Thyroid gland (tissue), 4 donors: ENCODE data around the gene OXCT2. TPM values are rescaled to one million over a fixed set of nuclear protein-coding genes. Genes with fewer than 3 reads are reported as not detected.

Experiments used
- DNase-seq, 2 donors: peaks; one replicate each; pipeline ENCODE4 v3.0.0-alpha.2; 2019
- H3K27ac ChIP-seq, 3 donors: fragments of 200-600 bp; sonication (generic); 1 replicate in 2 of 3; 2 replicates in 1 of 3; pipeline ENCODE4 v1.5.1; 2016 to 2019; ENCODE audit warnings: mild to moderate bottlenecking in 1 of 3, moderate library complexity in 1 of 3
- H3K27me3 ChIP-seq: fragments of 200-600 bp; sonication (generic); one replicate; pipeline ENCODE4 v1.5.1; 2019
- H3K36me3 ChIP-seq, 2 donors: fragments of 200-600 bp; sonication (generic); one replicate each; pipeline ENCODE4 v1.5.1; 2016 to 2019
- H3K4me1 ChIP-seq, 2 donors: fragments of 200-600 bp; sonication (generic); one replicate each; pipeline ENCODE4 v1.5.1; 2017 to 2019
- H3K4me3 ChIP-seq, 3 donors: fragments of 200-600 bp; sonication (generic); replicated peaks in 1 of 3; 1 replicate in 2 of 3; 2 replicates in 1 of 3; pipeline ENCODE4 v1.5.1; 2016; ENCODE audit warnings: mild to moderate bottlenecking in 1 of 3
- H3K9me3 ChIP-seq: fragments of 200-600 bp; sonication (generic); one replicate; pipeline ENCODE4 v1.5.1; 2017
- CTCF ChIP-seq, 6 experiments: fragments of 200-600 bp in 3 of 6; fragments of 450-650 bp in 3 of 6; sonication (generic) in 3 of 6; IDR thresholded peaks; one replicate each; pipeline ENCODE4 v1.5.1; 2016 to 2019; ENCODE audit warnings: antibody characterized with exemption in 6 of 6, mild to moderate bottlenecking in 2 of 6, inconsistent platforms in 1 of 6, moderate library complexity in 1 of 6
- POLR2A ChIP-seq, 2 donors: fragments of 450-650 bp; IDR thresholded peaks; one replicate each; pipeline ENCODE4 v1.6.1; 2017; ENCODE audit warnings: antibody characterized with exemption in 2 of 2, mild to moderate bottlenecking in 2 of 2, moderate library complexity in 1 of 2
- WGBS, 2 donors: methylation state at CpG; one replicate each; pipeline ENCODE4 v1.1.5; 2017; 5-methylcytosine and 5-hydroxymethylcytosine counted together
- intact Hi-C: fragments of 100-400 bp; cut with DNase I; formaldehyde crosslinking; loops from one replicate; pipeline ENCODE4 v1.15.1; 2023
- total RNA-seq, 4 donors: library from RNA; depleted of rRNA; stranded (reverse); fragments of >200 nt; gene quantifications; one replicate each; pipeline ENCODE4 v1.2.3, GENCODE V29; 2016

OXCT2 gene
- total RNA-seq, 4 donors from 2014 or later = 2.6 to 8.2 (median 3.5) TPM

GRCh38 chr1:39812913-39813312 is 41.8 kb upstream of the OXCT2 start:
- 80 to 83% methylated on average over 3 of the region's 3 CpGs for WGBS, 2 donors
- H3K27me3 ChIP-seq = no peaks in the 10 kb centered on the region
- H3K4me3 ChIP-seq = no peak overlapping the region
- H3K27ac ChIP-seq = no peak overlapping the region
- no peak for DNase-seq
- intact Hi-C loops = no loop called here
- H3K36me3 ChIP-seq = no peaks in the 10 kb centered on the region
- no peak for TF ChIP-seq CTCF (IDR thresholded peaks at IDR 0.05)
- TF ChIP-seq POLR2A (IDR thresholded peaks at IDR 0.05) = no peak
- H3K9me3 ChIP-seq = no peaks in the 10 kb centered on the region
- H3K4me1 ChIP-seq = peaks cover 0 to 4% of the 10 kb centered on the region in 2 donors

GRCh38 chr1:39808784-39809517 is 37.8 kb upstream of the OXCT2 start:
- Histone ChIP-seq H3K4me3 (no peak overlapping the region), H3K9me3 (no peaks in the 10 kb centered on the region), H3K4me1 (no peaks in the 10 kb centered on the region), H3K36me3 (no peaks in the 10 kb centered on the region), H3K27me3 (no peaks in the 10 kb centered on the region), H3K27ac (no peak overlapping the region)
- intact Hi-C loops = no loop called here
- no peak for DNase-seq
- TF ChIP-seq CTCF (IDR thresholded peaks at IDR 0.05) = no peak
- no peak for TF ChIP-seq POLR2A (IDR thresholded peaks at IDR 0.05)
- WGBS, 2 donors = 73 to 80% methylated on average over 6 to 8 of the region's 8 CpGs

- no peak overlapping the region for H3K27ac ChIP-seq
- no peaks in the 10 kb centered on the region for H3K4me1 ChIP-seq
- no peak for TF ChIP-seq CTCF (IDR thresholded peaks at IDR 0.05)
- TF ChIP-seq POLR2A (IDR thresholded peaks at IDR 0.05) = no peak
- no peak for DNase-seq
- H3K36me3 ChIP-seq = no peaks in the 10 kb centered on the region
- no peaks in the 10 kb centered on the region for H3K27me3 ChIP-seq
- WGBS, 2 donors = 100% methylated on average over 2 of the region's 2 CpGs
- no peak overlapping the region for H3K4me3 ChIP-seq
- intact Hi-C loops = no loop called here
- H3K9me3 ChIP-seq = no peaks in the 10 kb centered on the region
Measured at GRCh38 chr1:39805385-39805784, 34.2 kb upstream of the OXCT2 start.

- intact Hi-C loops = no loop called here
- TF ChIP-seq POLR2A (IDR thresholded peaks at IDR 0.05) (no peak), CTCF (IDR thresholded peaks at IDR 0.05) (no peak)
- Histone ChIP-seq H3K36me3 (no peaks in the 10 kb centered on the region), H3K4me3 (no peak overlapping the region), H3K27ac (no peak overlapping the region), H3K27me3 (no peaks in the 10 kb centered on the region), H3K9me3 (no peaks in the 10 kb centered on the region), H3K4me1 (no peaks in the 10 kb centered on the region)
- 86 to 87% methylated on average over 14 of the region's 14 CpGs for WGBS, 2 donors
- no peak for DNase-seq
Measured at GRCh38 chr1:39802496-39803260, 31.5 kb upstream of the OXCT2 start.

- H3K36me3 ChIP-seq = no peaks in the 10 kb centered on the region
- no peak overlapping the region for H3K4me3 ChIP-seq
- H3K27ac ChIP-seq = no peak overlapping the region
- H3K4me1 ChIP-seq = no peaks in the 10 kb centered on the region
- WGBS, 2 donors = 87 to 93% methylated on average over 3 of the region's 3 CpGs
- TF ChIP-seq CTCF (IDR thresholded peaks at IDR 0.05) = no peak
- TF ChIP-seq POLR2A (IDR thresholded peaks at IDR 0.05) = no peak
- intact Hi-C loops = no loop called here
- H3K9me3 ChIP-seq = no peaks in the 10 kb centered on the region
- DNase-seq = no peak
- H3K27me3 ChIP-seq = no peaks in the 10 kb centered on the region
Measured at GRCh38 chr1:39800471-39800835, 29.3 kb upstream of the OXCT2 start.
